Neural crest cell (in vitro differentiated cells): ENCODE data around the gene OSBPL3. TPM values are rescaled to one million over a fixed set of nuclear protein-coding genes. Genes with fewer than 3 reads are reported as not detected.

Experiments
- DNase-seq: peaks from one replicate; pipeline ENCODE4 v3.0.0; 2021; ENCODE audit warnings: low read depth, mixed read lengths, low spot score
- H3K27ac Mint-ChIP-seq: one replicate; pipeline ENCODE4 v1.8.0; 2021; ENCODE audit warnings: mild to moderate bottlenecking, mixed read lengths; ENCODE audit not compliant: unreplicated experiment
- H3K27me3 Mint-ChIP-seq: 2 replicates; pipeline ENCODE4 v1.8.0; 2021; ENCODE audit warnings: low read depth, mild to moderate bottlenecking, mixed read lengths
- H3K36me3 Mint-ChIP-seq: 2 replicates; pipeline ENCODE4 v1.8.0; 2021; ENCODE audit warnings: low read depth, mild to moderate bottlenecking, mixed read lengths
- H3K4me1 Mint-ChIP-seq: 2 replicates; pipeline ENCODE4 v1.8.0; 2021; ENCODE audit warnings: mixed read lengths
- H3K4me3 Mint-ChIP-seq: one replicate; pipeline ENCODE4 v1.8.0; 2021; ENCODE audit warnings: mild to moderate bottlenecking, mixed read lengths
- H3K9me3 Mint-ChIP-seq: 2 replicates; pipeline ENCODE4 v1.8.0; 2021; ENCODE audit warnings: mixed read lengths
- CTCF ChIP-seq: fragments of 200-600 bp; sonication (generic); conservative IDR thresholded peaks from 2 replicates; pipeline ENCODE4 v1.5.0; 2021; ENCODE audit warnings: antibody characterized with exemption, mild to moderate bottlenecking
- total RNA-seq: library from RNA; stranded (reverse); gene quantifications from 2 replicates; pipeline ENCODE4 v1.2.1, GENCODE V29; 2021

OSBPL3 gene
- total RNA-seq, 1 donor from 2014 or later: 11.8 TPM

DNA sequence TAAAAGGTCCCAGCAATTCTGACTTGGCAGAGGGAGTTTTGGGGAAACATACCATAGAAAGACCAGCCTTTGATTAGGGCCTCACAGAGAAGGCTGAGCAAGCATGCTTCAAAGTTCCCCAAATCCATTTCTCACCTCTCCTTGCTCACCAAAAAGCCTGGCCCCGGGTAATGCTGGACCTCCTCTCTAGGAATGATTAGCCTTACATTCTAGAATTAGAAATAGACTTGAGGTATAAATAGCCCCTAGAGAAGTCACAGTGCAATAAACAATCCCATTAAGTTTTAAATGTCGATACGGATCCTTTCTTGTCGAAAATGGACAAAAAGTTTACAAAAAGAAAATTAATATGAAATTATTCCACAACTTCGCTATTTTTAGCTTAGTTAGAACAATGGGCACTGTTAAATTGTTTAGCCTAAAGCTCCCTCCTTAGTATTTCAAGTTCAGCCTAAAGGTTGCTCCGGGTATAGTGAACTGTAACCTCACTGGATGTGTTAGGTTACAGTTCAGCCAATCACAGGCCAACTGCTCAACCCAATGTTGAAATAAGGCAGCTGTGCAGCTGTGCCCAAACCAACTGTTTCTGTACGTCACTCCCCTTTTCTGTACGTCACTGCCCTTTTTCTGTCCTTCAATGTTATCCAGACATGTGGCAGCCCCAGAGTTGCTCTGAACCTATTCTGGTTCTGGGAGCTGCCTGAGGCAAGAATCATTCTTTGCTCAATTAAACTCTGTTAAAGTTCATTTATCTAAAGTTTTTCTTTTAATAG, 214.8 kb downstream of the OSBPL3 start:
- Mint-ChIP-seq H3K36me3 (no peaks in the 10 kb centered on the region), H3K4me1 (peaks cover 5% of the 10 kb centered on the region), H3K9me3 (no peaks in the 10 kb centered on the region), H3K27ac (no peak overlapping the region), H3K27me3 (no peaks in the 10 kb centered on the region), H3K4me3 (no peak overlapping the region)
- TF ChIP-seq CTCF: no peak
- no peak for DNase-seq

- no peak overlapping the region for H3K27ac Mint-ChIP-seq
- no peaks in the 10 kb centered on the region for H3K27me3 Mint-ChIP-seq
- H3K36me3 Mint-ChIP-seq: no peaks in the 10 kb centered on the region
- DNase-seq: no peak
- TF ChIP-seq CTCF: no peak
- no peaks in the 10 kb centered on the region for H3K9me3 Mint-ChIP-seq
- H3K4me1 Mint-ChIP-seq: peaks cover 5% of the 10 kb centered on the region
- H3K4me3 Mint-ChIP-seq: no peak overlapping the region
Observed at GRCh38 chr7:24764011-24764410, 216.0 kb downstream of the OSBPL3 start.

- DNase-seq: no peak
- no peak overlapping the region for H3K4me3 Mint-ChIP-seq
- no peak for TF ChIP-seq CTCF
- H3K4me1 Mint-ChIP-seq: peaks cover 5% of the 10 kb centered on the region
- H3K36me3 Mint-ChIP-seq: no peaks in the 10 kb centered on the region
- no peaks in the 10 kb centered on the region for H3K27me3 Mint-ChIP-seq
- H3K27ac Mint-ChIP-seq: no peak overlapping the region
- no peaks in the 10 kb centered on the region for H3K9me3 Mint-ChIP-seq
Observed at GRCh38 chr7:24763303-24763901, 216.6 kb downstream of the OSBPL3 start.

GRCh38 chr7:24762771-24763170, 217.2 kb downstream of the OSBPL3 start:
- no peak for DNase-seq
- Mint-ChIP-seq H3K4me3 (no peak overlapping the region), H3K4me1 (peaks cover 8% of the 10 kb centered on the region), H3K27ac (no peak overlapping the region), H3K9me3 (no peaks in the 10 kb centered on the region), H3K27me3 (peaks cover 5% of the 10 kb centered on the region), H3K36me3 (no peaks in the 10 kb centered on the region)
- no peak for TF ChIP-seq CTCF

- no peak for TF ChIP-seq CTCF
- no peak for DNase-seq
- Mint-ChIP-seq H3K27ac (no peak overlapping the region), H3K9me3 (no peaks in the 10 kb centered on the region), H3K4me1 (peaks cover 15% of the 10 kb centered on the region), H3K27me3 (peaks cover 5% of the 10 kb centered on the region), H3K36me3 (no peaks in the 10 kb centered on the region), H3K4me3 (peak overlapping the region; percentile 58)
Observed at GRCh38 chr7:24760968-24761367, 219.0 kb downstream of the OSBPL3 start.
